Thoracic aorta (tissue), 2 donors: ENCODE measurements around the gene MSRB3. TPM values are rescaled to one million over a fixed set of nuclear protein-coding genes. Genes with fewer than 3 reads are reported as not detected.

Experiments used
- ATAC-seq: fragments of 150-250 bp; one replicate; pipeline ENCODE4 v1.8.0; 2017; ENCODE audit warnings: low read depth; ENCODE audit not compliant: insufficient number of reproducible peaks, low FRiP score
- DNase-seq: peaks from one replicate; pipeline ENCODE4 v3.0.0-alpha.2; 2020; ENCODE audit warnings: low spot score
- H3K27ac ChIP-seq, 2 donors: fragments of 200-600 bp; sonication (generic); 1 replicate in 1 of 2; 2 replicates in 1 of 2; pipeline ENCODE4 v1.5.1; 2016; ENCODE audit warnings: mild to moderate bottlenecking in 2 of 2, moderate library complexity in 2 of 2
- H3K27me3 ChIP-seq: fragments of 200-600 bp; sonication (generic); replicated peaks from 2 replicates; pipeline ENCODE4 v1.6.0; 2016; ENCODE audit warnings: mild to moderate bottlenecking; ENCODE audit not compliant: insufficient read depth
- H3K36me3 ChIP-seq: fragments of 200-600 bp; sonication (generic); one replicate; pipeline ENCODE4 v1.5.1; 2016
- H3K4me1 ChIP-seq, 2 donors: fragments of 200-600 bp; sonication (generic); 1 replicate in 1 of 2; 2 replicates in 1 of 2; pipeline versions ENCODE4 v1.5.1 to v1.6.0; 2016; ENCODE audit warnings: low read depth in 2 of 2, mild to moderate bottlenecking in 1 of 2; ENCODE audit not compliant: control insufficient read depth in 1 of 2
- H3K4me3 ChIP-seq: fragments of 200-600 bp; sonication (generic); 2 replicates; pipeline ENCODE4 v1.5.1; 2016; ENCODE audit warnings: mild to moderate bottlenecking
- H3K9me3 ChIP-seq: fragments of 200-600 bp; sonication (generic); 2 replicates; pipeline ENCODE4 v1.5.1; 2016
- CTCF ChIP-seq: fragments of 200-600 bp; sonication (generic); IDR thresholded peaks from one replicate; pipeline ENCODE4 v1.5.1; 2019; ENCODE audit warnings: antibody characterized with exemption
- total RNA-seq, 2 donors: library from RNA; depleted of rRNA; stranded (reverse); fragments of >200 nt; gene quantifications; one replicate each; pipeline versions ENCODE4 v1.1.0 to v1.2.3, GENCODE V29; 2016

MSRB3 gene
- total RNA-seq, 2 donors from 2014 or later, result 221 to 232 TPM

GRCh38 chr12:65501935-65502334, 223.5 kb downstream of the MSRB3 start:
- DNase-seq, result no peak

GRCh38 chr12:65504417-65504816, 225.9 kb downstream of the MSRB3 start:
- Histone ChIP-seq H3K27me3 (no peaks in the 10 kb centered on the region), H3K4me3 (no peak overlapping the region), H3K36me3 (no peaks in the 10 kb centered on the region), H3K4me1 (peaks cover 9 to 23% of the 10 kb centered on the region in 2 donors), H3K27ac (no peak overlapping the region), H3K9me3 (no peaks in the 10 kb centered on the region)
- no peak for ATAC-seq
- DNase-seq, result no peak
- TF ChIP-seq CTCF, result no peak

More at GRCh38 chr12:65501935-65502334, 223.5 kb downstream of the MSRB3 start:
- Histone ChIP-seq H3K27ac (no peak overlapping the region), H3K9me3 (no peaks in the 10 kb centered on the region), H3K27me3 (no peaks in the 10 kb centered on the region), H3K4me1 (peaks cover 9 to 23% of the 10 kb centered on the region in 2 donors), H3K4me3 (no peak overlapping the region), H3K36me3 (no peaks in the 10 kb centered on the region)
- ATAC-seq, result no peak
- no peak for TF ChIP-seq CTCF

- no peak overlapping the region for H3K4me3 ChIP-seq
- no peak for ATAC-seq
- no peak for TF ChIP-seq CTCF
Observed at GRCh38 chr12:65505386-65506121, 227.1 kb downstream of the MSRB3 start.

GRCh38 chr12:65508276-65509035, 230.0 kb downstream of the MSRB3 start:
- H3K4me1 ChIP-seq, result peaks cover 0 to 26% of the 10 kb centered on the region in 2 donors
- ATAC-seq (no peak), DNase-seq (no peak)
- no peak overlapping the region for H3K4me3 ChIP-seq
- H3K27ac ChIP-seq, result no peak overlapping the region
- no peaks in the 10 kb centered on the region for H3K27me3 ChIP-seq
- no peaks in the 10 kb centered on the region for H3K36me3 ChIP-seq
- H3K9me3 ChIP-seq, result no peaks in the 10 kb centered on the region
- TF ChIP-seq CTCF, result no peak

More at GRCh38 chr12:65505386-65506121, 227.1 kb downstream of the MSRB3 start:
- Histone ChIP-seq H3K36me3 (no peaks in the 10 kb centered on the region), H3K27me3 (no peaks in the 10 kb centered on the region), H3K4me1 (peaks cover 6 to 20% of the 10 kb centered on the region in 2 donors), H3K27ac (no peak overlapping the region), H3K9me3 (no peaks in the 10 kb centered on the region)
- no peak for DNase-seq

- Histone ChIP-seq H3K36me3 (no peaks in the 10 kb centered on the region), H3K27ac (no peak overlapping the region), H3K27me3 (no peaks in the 10 kb centered on the region), H3K4me1 (peaks cover 0 to 26% of the 10 kb centered on the region in 2 donors), H3K4me3 (no peak overlapping the region), H3K9me3 (no peaks in the 10 kb centered on the region)
- DNase-seq (no peak), ATAC-seq (no peak)
- no peak for TF ChIP-seq CTCF
Observed at GRCh38 chr12:65510007-65510406, 231.5 kb downstream of the MSRB3 start.
